ENCODE data around the gene GLYATL1. TPM values are rescaled to one million over a fixed set of nuclear protein-coding genes. Genes with fewer than 3 reads are reported as not detected.
A peak's percentile ranks its signal among the peaks of the same experiment; 100 is the strongest.

The GLYATL1 gene
- total RNA-seq, 1 donor from 2014 or later: not detected

DNA sequence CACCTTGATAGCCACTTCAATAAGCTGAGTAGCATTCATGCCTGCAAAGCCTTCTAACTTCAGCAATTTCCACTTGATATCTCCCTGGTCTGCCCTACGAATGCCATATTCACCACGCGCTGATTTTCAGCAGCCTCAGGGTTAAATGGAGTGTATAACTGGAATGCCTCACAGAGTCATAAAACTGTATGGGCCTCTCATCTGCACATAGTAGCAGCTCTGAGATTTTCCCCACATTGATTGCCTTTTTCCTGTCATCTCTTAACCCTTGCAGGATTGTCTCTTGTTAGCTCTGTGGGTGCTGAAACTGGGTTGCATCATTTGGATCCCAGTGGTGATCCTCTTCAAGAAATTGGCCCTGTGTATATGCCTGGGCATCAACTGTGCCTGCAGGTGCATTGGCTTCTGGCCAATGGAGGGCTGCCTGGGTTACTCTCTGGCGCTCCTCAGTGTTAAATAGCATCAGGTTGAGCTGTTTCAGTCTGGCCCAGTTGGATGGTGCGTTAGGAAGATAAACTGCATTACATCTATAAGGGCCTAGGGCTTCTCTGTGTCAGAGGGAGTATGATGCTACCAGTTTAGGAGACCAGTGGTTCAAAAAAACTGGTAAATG is 17.4 kb upstream of the GLYATL1 start:
- H3K36me3 ChIP-seq: no peaks in the 10 kb centered on the region
- DNase-seq: no peak

DNA sequence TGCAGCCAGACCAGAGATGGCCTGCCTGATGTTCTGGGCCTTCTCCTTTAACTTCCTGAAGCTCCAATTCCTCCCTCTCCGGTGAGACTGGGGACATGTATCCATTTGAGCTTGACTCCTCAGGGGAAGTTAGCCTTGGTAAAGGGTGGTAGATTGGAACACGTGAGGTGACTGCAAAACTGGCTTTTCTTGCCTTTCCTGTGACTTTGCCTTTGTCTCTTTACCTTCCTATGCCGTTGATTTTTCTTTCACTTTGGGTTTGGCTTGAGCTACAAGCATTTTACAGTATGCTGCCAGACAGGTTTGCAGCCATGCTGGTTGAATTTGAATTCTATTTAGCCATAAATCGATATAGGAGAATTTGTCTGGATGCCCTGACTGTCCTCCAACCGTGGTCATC is 16.8 kb upstream of the GLYATL1 start:
- H3K36me3 ChIP-seq: no peaks in the 10 kb centered on the region
- TF ChIP-seq, protein P1, sequence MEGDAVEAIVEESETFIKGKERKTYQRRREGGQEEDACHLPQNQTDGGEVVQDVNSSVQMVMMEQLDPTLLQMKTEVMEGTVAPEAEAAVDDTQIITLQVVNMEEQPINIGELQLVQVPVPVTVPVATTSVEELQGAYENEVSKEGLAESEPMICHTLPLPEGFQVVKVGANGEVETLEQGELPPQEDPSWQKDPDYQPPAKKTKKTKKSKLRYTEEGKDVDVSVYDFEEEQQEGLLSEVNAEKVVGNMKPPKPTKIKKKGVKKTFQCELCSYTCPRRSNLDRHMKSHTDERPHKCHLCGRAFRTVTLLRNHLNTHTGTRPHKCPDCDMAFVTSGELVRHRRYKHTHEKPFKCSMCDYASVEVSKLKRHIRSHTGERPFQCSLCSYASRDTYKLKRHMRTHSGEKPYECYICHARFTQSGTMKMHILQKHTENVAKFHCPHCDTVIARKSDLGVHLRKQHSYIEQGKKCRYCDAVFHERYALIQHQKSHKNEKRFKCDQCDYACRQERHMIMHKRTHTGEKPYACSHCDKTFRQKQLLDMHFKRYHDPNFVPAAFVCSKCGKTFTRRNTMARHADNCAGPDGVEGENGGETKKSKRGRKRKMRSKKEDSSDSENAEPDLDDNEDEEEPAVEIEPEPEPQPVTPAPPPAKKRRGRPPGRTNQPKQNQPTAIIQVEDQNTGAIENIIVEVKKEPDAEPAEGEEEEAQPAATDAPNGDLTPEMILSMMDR (IDR thresholded peaks at IDR 0.05): no peak
- ATAC-seq (no peak), DNase-seq (no peak)
- no peak overlapping the region for H3K27ac ChIP-seq
- H3K27me3 ChIP-seq: peaks cover 4% of the 10 kb centered on the region
- H3K4me3 ChIP-seq: no peak overlapping the region
- H3K9me3 ChIP-seq: no peaks in the 10 kb centered on the region
- intact Hi-C loops (cut with DNase I): no loop called here
- H3K4me1 ChIP-seq: no peaks in the 10 kb centered on the region

More for the DNA sequence above, 17.4 kb upstream of the GLYATL1 start:
- Histone ChIP-seq H3K4me1 (no peaks in the 10 kb centered on the region), H3K4me3 (no peak overlapping the region), H3K27ac (no peak overlapping the region), H3K9me3 (no peaks in the 10 kb centered on the region), H3K27me3 (no peaks in the 10 kb centered on the region)
- intact Hi-C loops (cut with DNase I): no loop called here
- ATAC-seq: no peak
- TF ChIP-seq, protein P1 (IDR thresholded peaks at IDR 0.05): no peak

- Histone ChIP-seq H3K4me3 (no peak overlapping the region), H3K9me3 (no peaks in the 10 kb centered on the region), H3K27ac (no peak overlapping the region), H3K4me1 (no peaks in the 10 kb centered on the region), H3K36me3 (no peaks in the 10 kb centered on the region), H3K27me3 (peaks cover 9% of the 10 kb centered on the region)
- DNase-seq: no peak
- peak; percentile 61 for ATAC-seq
- intact Hi-C loops (cut with DNase I): no loop called here
- TF ChIP-seq, protein P1 (IDR thresholded peaks at IDR 0.05): no peak
Observed at GRCh38 chr11:58923300-58923788, 15.9 kb upstream of the GLYATL1 start.

DNA sequence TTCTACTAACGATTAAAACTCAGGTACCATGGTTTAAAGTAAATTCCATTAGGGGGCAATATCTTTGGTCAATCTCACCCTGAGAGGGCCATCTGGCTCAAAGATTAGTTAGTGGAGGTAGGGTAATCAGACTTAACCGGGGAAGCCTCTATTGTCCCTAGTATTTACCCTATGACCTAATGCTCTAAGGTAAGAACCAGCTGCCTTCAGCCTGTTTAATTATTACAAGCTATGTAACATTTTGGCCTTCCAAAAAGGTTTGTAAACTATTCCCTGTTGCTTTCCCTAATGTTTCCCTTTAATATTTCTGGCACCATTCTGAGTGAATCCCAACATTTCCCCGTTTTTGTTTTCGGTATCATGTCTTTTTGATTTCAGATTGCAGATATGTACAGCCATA is 15.1 kb upstream of the GLYATL1 start:
- TF ChIP-seq, protein P1 (IDR thresholded peaks at IDR 0.05): no peak
- Histone ChIP-seq H3K4me1 (no peaks in the 10 kb centered on the region), H3K27me3 (peaks cover 9% of the 10 kb centered on the region), H3K9me3 (no peaks in the 10 kb centered on the region), H3K4me3 (no peak overlapping the region), H3K36me3 (no peaks in the 10 kb centered on the region), H3K27ac (no peak overlapping the region)
- intact Hi-C loops (cut with DNase I): no loop called here
- ATAC-seq (no peak), DNase-seq (no peak)

GRCh38 chr11:58926251-58926650 is 13.0 kb upstream of the GLYATL1 start:
- H3K4me1 ChIP-seq: no peaks in the 10 kb centered on the region
- intact Hi-C loops (cut with DNase I): no loop called here
- TF ChIP-seq, protein P1 (IDR thresholded peaks at IDR 0.05): no peak
- DNase-seq (no peak), ATAC-seq (no peak)
- H3K27me3 ChIP-seq: peaks cover 9% of the 10 kb centered on the region
- H3K36me3 ChIP-seq: no peaks in the 10 kb centered on the region
- no peak overlapping the region for H3K4me3 ChIP-seq
- H3K9me3 ChIP-seq: no peaks in the 10 kb centered on the region
- no peak overlapping the region for H3K27ac ChIP-seq
